Measurements from ENCODE around the gene LRIG1.

Gene LRIG1

DNA sequence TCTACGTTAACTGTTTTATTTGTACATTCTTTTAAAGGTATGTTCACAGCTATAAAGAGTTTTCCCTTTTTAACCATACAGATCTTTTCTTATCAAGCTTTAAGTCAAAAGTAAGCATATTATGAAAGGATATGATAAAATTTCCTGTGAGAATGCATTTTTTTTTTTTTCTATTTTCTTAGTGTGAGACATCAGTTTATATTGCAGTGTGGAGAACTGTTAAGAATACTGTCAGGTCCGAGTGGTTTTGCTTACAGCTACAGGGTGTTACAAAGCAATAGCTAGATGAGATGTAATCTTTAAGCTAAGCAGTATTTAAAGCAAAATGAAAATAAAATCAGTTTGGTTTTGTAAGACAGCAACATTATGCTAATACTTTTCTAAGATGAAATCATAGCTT is 146.8 kb downstream of the LRIG1 start:
- no peak for DNase-seq (ENCODE audit: low read depth in 2 of 2)

DNA sequence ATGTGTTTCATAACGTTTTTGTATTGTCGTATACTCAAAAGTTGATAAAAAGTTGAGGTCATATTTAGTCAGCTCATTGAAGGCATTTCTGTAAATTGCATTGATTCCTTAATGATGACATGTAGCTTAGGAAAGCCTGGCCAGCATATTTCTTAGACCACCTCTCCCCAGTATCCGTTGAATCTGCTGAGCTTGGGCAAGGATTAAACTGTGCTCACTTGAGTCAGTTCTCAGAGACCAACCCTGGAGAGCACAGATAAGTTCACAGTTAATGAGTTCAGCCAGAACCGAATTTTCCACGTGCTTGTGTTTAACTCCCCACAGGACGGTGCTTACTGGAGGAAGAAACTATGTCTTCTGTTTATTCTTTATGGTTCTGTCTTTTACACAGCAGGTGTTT is 147.3 kb downstream of the LRIG1 start:
- DNase-seq (ENCODE audit: low read depth in 2 of 2) = no peak

DNA sequence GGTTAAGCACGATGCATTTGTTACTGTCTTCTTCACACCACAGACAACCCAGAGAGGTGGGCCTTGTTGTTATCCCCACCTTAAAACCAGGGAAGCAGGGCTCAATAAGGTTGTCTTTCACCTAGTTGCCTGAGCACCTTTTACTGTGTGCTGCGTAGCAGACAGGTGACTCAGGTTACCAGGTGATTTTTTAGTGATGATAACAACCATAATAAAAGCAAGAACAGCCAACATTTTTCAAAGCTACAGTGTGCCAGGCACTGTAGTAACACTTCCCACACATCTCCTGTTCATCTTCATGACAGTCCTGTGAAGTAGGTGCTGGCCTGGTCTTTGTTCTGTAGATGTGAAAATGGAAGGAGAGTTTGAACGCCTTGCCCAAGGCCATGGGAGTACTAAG is 147.8 kb downstream of the LRIG1 start:
- no peak for DNase-seq (ENCODE audit: low read depth in 2 of 2)

DNA sequence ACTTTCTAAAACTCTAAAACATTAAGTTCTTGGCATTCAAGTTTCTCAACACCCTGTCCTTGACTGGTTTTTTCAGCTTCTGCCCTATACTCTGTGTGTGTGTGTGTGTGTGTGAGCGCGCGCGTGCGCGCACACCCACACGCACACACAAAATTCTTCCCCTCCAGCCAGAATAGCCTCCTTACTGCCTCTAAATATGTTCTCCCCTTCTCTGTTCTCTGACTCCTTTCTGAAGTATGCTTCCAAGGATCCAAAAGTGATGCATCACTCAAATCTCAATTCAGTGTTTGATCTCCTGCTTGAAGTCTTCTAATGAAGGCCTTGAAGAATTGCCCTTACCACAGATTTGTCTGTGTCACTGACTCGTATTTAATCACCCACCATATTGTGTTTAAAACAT is 150.2 kb downstream of the LRIG1 start:
- no peak for DNase-seq (ENCODE audit: low read depth in 2 of 2)

DNA sequence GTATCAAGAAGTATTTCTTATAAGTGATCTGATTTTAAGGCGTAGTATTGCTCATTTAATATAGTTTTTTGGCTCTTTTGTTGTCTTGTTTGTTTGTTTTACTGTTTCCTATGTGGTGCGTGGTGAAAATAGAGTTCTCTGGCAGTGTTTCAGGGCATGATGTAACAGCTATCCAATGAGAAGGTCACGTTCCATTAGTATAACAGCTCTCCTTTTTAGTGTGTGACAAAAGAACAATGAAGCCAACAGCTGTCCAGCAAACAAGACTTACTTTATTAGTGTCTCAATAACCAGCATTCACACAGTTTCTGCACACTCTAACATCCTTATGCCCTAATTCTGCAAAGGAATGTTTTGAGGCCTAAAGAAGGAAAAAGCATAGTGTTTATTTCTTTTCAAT is 152.1 kb downstream of the LRIG1 start:
- no peak for DNase-seq (ENCODE audit: low read depth in 2 of 2)

DNA sequence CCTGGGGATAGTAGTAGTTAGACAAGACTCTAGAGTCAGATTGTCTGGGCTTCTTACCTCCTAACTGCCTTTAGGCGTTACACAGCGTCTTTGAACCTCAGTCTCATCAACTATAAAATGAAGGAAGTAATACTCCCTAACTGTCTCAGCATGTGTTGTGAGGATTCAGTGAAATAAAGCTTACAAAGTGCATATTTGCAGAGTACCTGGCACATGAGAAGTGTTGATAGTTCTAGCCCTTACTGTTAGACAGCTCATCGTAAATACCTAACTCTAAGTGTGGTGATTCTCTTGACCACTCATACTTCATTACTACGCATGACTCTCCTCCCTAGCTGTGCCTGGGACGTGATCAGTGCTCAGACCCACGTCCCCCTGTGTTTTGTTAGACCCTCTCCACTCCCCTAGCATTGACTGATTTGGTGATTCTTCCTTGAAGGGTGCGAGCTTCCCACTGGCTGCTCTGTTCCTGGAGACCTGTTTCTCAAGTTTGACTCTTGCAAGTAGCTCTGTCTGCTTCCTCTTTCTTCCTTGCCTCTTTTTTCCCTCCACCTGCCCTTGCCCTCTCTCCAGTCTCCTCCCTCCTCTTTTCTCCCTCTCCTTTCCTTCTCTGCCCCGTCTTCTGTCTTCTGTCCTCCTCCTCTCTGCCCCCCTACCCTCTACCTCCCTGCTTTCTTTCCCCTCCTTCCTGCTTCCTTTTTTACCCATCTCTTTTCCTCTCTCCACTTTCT is 155.8 kb downstream of the LRIG1 start:
- DNase-seq (ENCODE audit: low read depth in 2 of 2) = no peak

DNA sequence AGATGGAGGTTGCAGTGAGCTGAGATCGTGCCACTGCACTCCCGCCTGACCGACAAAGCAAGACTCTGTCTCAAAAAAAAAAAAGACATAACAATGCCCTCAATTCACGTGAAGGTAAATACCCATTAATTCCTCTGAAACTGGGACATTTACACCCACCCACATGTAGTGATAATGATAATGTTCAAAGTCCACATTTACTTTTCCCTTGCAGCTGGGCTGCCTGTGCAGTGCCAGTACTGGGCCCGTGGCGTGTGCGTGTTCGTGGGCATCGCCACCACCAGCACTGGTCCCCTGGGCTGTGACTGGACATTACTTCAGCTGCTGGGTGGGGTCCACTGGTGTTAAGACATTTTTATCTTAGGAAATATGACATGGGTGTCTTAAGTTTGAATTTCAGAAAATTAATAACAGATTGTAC is 156.4 kb downstream of the LRIG1 start:
- no peak for DNase-seq (ENCODE audit: low read depth in 2 of 2)

DNA sequence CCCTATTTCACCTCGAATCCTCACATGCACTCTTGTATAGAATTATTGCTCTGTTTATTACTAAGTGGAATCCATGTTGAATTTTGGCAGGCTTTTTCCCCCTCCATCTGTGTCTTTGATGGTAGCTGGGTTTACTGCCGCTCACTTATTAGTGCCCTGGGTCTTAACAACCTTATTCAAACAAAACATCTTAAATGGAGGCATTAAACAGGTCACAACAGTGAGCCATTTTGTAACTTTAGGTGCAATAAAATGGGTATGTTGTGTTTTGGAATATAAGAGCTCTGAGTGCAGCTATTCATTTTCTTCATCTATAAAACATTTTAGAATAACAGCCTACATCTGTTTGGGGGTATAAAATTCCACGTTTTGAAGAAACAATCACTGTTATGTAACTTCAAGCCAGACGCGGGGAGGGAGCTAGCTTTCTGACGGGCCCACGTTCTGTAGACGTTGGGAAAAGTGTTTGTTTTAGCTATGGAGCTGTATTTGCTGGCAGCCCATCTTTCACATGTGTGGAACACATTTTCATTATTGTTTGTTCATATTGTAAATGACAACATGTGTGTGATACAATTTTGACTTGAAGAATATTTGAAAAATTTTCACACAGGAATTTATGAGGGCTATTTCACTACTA is 158.0 kb downstream of the LRIG1 start:
- no peak for DNase-seq (ENCODE audit: low read depth in 2 of 2)

DNA sequence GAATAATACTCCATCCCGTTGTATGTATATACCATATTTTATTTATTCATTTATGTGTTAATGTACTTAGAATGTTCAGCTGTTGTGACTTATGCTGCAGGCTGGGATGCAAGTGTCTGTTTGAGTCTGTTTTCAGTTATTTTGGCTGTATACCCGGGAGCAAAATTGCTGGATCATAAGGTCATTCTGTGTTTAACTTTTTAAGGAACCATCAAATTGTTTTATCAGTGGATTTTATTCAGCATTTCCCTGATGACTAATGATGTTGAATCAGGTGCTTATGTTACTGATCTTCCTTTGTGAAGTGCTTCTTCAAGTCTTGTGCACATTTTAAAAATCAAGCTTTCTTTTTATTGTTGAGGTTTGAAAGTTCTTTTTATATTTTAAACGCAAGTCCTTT is 161.9 kb downstream of the LRIG1 start:
- no peak for DNase-seq (ENCODE audit: low read depth in 2 of 2)

DNA sequence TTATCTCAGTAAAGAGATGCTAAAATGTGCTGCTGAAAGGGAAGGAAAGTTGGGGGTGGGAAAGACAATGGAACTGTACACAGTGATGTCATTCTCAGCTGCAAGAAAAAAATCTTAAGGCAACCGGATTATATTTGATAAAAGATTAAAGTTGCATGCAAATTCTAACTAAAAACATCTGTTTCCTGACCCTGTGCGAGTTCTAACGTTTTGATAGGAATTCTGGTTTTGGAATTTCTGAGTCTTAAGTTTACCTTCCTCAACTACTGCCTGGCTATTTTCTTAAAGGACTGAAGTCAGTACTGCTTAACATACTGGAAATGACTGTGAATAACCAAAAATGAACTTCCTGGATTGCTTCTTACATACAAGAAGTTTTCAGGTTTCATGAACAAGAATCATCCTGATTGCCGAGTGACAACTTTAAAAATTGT is 164.5 kb downstream of the LRIG1 start:
- DNase-seq (ENCODE audit: low read depth in 2 of 2) = no peak

DNA sequence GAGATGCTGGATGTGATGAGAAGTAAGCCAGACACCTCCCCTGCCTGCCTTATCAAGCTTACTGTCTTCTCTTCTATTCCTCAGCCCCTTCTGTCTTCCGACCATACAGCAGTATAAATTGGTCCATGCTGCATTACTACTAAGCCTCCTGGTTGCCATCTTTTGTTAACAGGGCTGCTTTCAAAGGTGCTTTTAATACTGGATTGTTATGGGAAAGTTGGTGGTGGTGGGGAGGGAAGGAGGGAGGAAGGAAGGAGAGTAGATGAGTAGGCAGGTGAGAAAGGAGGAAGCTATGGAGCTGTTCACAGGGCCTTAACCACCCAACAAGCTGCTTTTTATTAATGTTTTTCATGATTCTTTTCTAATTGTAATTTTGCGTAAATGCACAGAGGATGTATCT is 165.2 kb downstream of the LRIG1 start:
- DNase-seq (ENCODE audit: low read depth in 2 of 2) = no peak
